B cell (primary cell): ENCODE data around the gene LYPLAL1.

ENCODE experiments used
- CTCF ChIP-seq: fragments of 200-600 bp; IDR thresholded peaks from one replicate; pipeline ENCODE4 v1.8.0; 2022; ENCODE audit warnings: antibody characterized with exemption, mild to moderate bottlenecking
- EZH2 ChIP-seq: IDR thresholded peaks from 2 replicates; pipeline ENCODE4 v1.6.1; 2012; ENCODE audit warnings: borderline replicate concordance, low read depth, mild to moderate bottlenecking, moderate library complexity, low read length; ENCODE audit not compliant: insufficient read depth, poor library complexity, severe bottlenecking

GRCh38 chr1:219161371-219161770 lies 12.3 kb upstream of the LYPLAL1 start:
- TF ChIP-seq EZH2, result no peak
- TF ChIP-seq CTCF, result no peak
